ENCODE measurements around the gene SORBS1.

SORBS1 gene

GRCh38 chr10:95561177-95561863, at the start of gene SORBS1:
TSS of gene SORBS1 (minus strand) at chr10:95561371. CDS start at chr10:95441135, 120,236 bp downstream.
- peaks cover 62% of the 10 kb centered on the region for H3K27me3 Mint-ChIP-seq (ENCODE audit: low read depth)
- H3K27ac Mint-ChIP-seq: peak within 1 kb of the TSS; percentile 85
- H3K9me3 Mint-ChIP-seq: no peaks in the 10 kb centered on the region

GRCh38 chr10:95610727-95611126, 49.6 kb upstream of the SORBS1 start:
- no peak overlapping the region for H3K27ac Mint-ChIP-seq
- peaks cover 51% of the 10 kb centered on the region for H3K36me3 Mint-ChIP-seq (ENCODE audit: low read depth)
- no peak overlapping the region for H3K4me3 Mint-ChIP-seq
- no peaks in the 10 kb centered on the region for H3K27me3 Mint-ChIP-seq (ENCODE audit: low read depth)
- no peaks in the 10 kb centered on the region for H3K4me1 Mint-ChIP-seq (ENCODE audit: low read depth)
- no peaks in the 10 kb centered on the region for H3K9me3 Mint-ChIP-seq

More at GRCh38 chr10:95561177-95561863, at the start of gene SORBS1:
- Mint-ChIP-seq H3K4me1 (ENCODE audit: low read depth) (peaks cover 11% of the 10 kb centered on the region), H3K36me3 (ENCODE audit: low read depth) (no peaks in the 10 kb centered on the region), H3K4me3 (peak within 1 kb of the TSS; percentile 98)

- Mint-ChIP-seq H3K4me3 (no peak overlapping the region), H3K4me1 (ENCODE audit: low read depth) (no peaks in the 10 kb centered on the region), H3K36me3 (ENCODE audit: low read depth) (peaks cover 29% of the 10 kb centered on the region), H3K27ac (no peak overlapping the region), H3K9me3 (no peaks in the 10 kb centered on the region), H3K27me3 (ENCODE audit: low read depth) (no peaks in the 10 kb centered on the region)
Measured at GRCh38 chr10:95606922-95607321, 45.8 kb upstream of the SORBS1 start.

GRCh38 chr10:95605163-95605562, 44.0 kb upstream of the SORBS1 start:
- Mint-ChIP-seq H3K36me3 (ENCODE audit: low read depth) (peaks cover 18% of the 10 kb centered on the region), H3K9me3 (no peaks in the 10 kb centered on the region), H3K27me3 (ENCODE audit: low read depth) (no peaks in the 10 kb centered on the region), H3K27ac (no peak overlapping the region), H3K4me1 (ENCODE audit: low read depth) (no peaks in the 10 kb centered on the region), H3K4me3 (no peak overlapping the region)

- no peaks in the 10 kb centered on the region for H3K27me3 Mint-ChIP-seq (ENCODE audit: low read depth)
Measured at GRCh38 chr10:95604630-95605029, 43.5 kb upstream of the SORBS1 start.

GRCh38 chr10:95602382-95602781, 41.2 kb upstream of the SORBS1 start:
- Mint-ChIP-seq H3K4me3 (no peak overlapping the region), H3K9me3 (no peaks in the 10 kb centered on the region), H3K27ac (no peak overlapping the region), H3K27me3 (ENCODE audit: low read depth) (no peaks in the 10 kb centered on the region), H3K4me1 (ENCODE audit: low read depth) (no peaks in the 10 kb centered on the region), H3K36me3 (ENCODE audit: low read depth) (peaks cover 9% of the 10 kb centered on the region)

More at GRCh38 chr10:95604630-95605029, 43.5 kb upstream of the SORBS1 start:
- Mint-ChIP-seq H3K4me3 (no peak overlapping the region), H3K27ac (no peak overlapping the region), H3K36me3 (ENCODE audit: low read depth) (peaks cover 17% of the 10 kb centered on the region), H3K4me1 (ENCODE audit: low read depth) (no peaks in the 10 kb centered on the region), H3K9me3 (no peaks in the 10 kb centered on the region)

GRCh38 chr10:95601116-95601719, 40.0 kb upstream of the SORBS1 start:
- Mint-ChIP-seq H3K4me1 (ENCODE audit: low read depth) (no peaks in the 10 kb centered on the region), H3K27me3 (ENCODE audit: low read depth) (peaks cover 8% of the 10 kb centered on the region), H3K9me3 (no peaks in the 10 kb centered on the region), H3K4me3 (no peak overlapping the region), H3K27ac (no peak overlapping the region), H3K36me3 (ENCODE audit: low read depth) (peaks cover 4% of the 10 kb centered on the region)

GRCh38 chr10:95600158-95600557, 39.0 kb upstream of the SORBS1 start:
- H3K36me3 Mint-ChIP-seq (ENCODE audit: low read depth): no peaks in the 10 kb centered on the region
- H3K4me3 Mint-ChIP-seq: no peak overlapping the region
- peaks cover 8% of the 10 kb centered on the region for H3K27me3 Mint-ChIP-seq (ENCODE audit: low read depth)
- H3K4me1 Mint-ChIP-seq (ENCODE audit: low read depth): no peaks in the 10 kb centered on the region
- H3K27ac Mint-ChIP-seq: no peak overlapping the region
- H3K9me3 Mint-ChIP-seq: no peaks in the 10 kb centered on the region

- H3K9me3 Mint-ChIP-seq: no peaks in the 10 kb centered on the region
- no peaks in the 10 kb centered on the region for H3K36me3 Mint-ChIP-seq (ENCODE audit: low read depth)
- no peak overlapping the region for H3K4me3 Mint-ChIP-seq
- H3K4me1 Mint-ChIP-seq (ENCODE audit: low read depth): no peaks in the 10 kb centered on the region
- no peak overlapping the region for H3K27ac Mint-ChIP-seq
- H3K27me3 Mint-ChIP-seq (ENCODE audit: low read depth): peaks cover 8% of the 10 kb centered on the region
Measured at GRCh38 chr10:95597788-95598187, 36.6 kb upstream of the SORBS1 start.

- Mint-ChIP-seq H3K4me3 (no peak overlapping the region), H3K36me3 (ENCODE audit: low read depth) (no peaks in the 10 kb centered on the region), H3K9me3 (no peaks in the 10 kb centered on the region), H3K4me1 (ENCODE audit: low read depth) (no peaks in the 10 kb centered on the region), H3K27me3 (ENCODE audit: low read depth) (peaks cover 12% of the 10 kb centered on the region), H3K27ac (no peak overlapping the region)
Measured at GRCh38 chr10:95588025-95588424, 26.9 kb upstream of the SORBS1 start.

- H3K27ac Mint-ChIP-seq: no peak overlapping the region
- no peaks in the 10 kb centered on the region for H3K4me1 Mint-ChIP-seq (ENCODE audit: low read depth)
- H3K4me3 Mint-ChIP-seq: no peak overlapping the region
- no peaks in the 10 kb centered on the region for H3K36me3 Mint-ChIP-seq (ENCODE audit: low read depth)
- no peaks in the 10 kb centered on the region for H3K9me3 Mint-ChIP-seq
- peaks cover 16% of the 10 kb centered on the region for H3K27me3 Mint-ChIP-seq (ENCODE audit: low read depth)
Measured at GRCh38 chr10:95579835-95580535, 18.8 kb upstream of the SORBS1 start.

- Mint-ChIP-seq H3K4me3 (no peak overlapping the region), H3K9me3 (no peaks in the 10 kb centered on the region), H3K4me1 (ENCODE audit: low read depth) (no peaks in the 10 kb centered on the region), H3K27ac (no peak overlapping the region), H3K27me3 (ENCODE audit: low read depth) (peaks cover 20% of the 10 kb centered on the region), H3K36me3 (ENCODE audit: low read depth) (no peaks in the 10 kb centered on the region)
Measured at GRCh38 chr10:95579292-95579691, 18.1 kb upstream of the SORBS1 start.

- H3K9me3 Mint-ChIP-seq: no peaks in the 10 kb centered on the region
Measured at GRCh38 chr10:95578619-95579018, 17.4 kb upstream of the SORBS1 start.

GRCh38 chr10:95574649-95575365, 13.6 kb upstream of the SORBS1 start:
- H3K4me3 Mint-ChIP-seq: no peak overlapping the region
- H3K36me3 Mint-ChIP-seq (ENCODE audit: low read depth): no peaks in the 10 kb centered on the region
- H3K27ac Mint-ChIP-seq: no peak overlapping the region

More at GRCh38 chr10:95578619-95579018, 17.4 kb upstream of the SORBS1 start:
- no peaks in the 10 kb centered on the region for H3K36me3 Mint-ChIP-seq (ENCODE audit: low read depth)
- no peak overlapping the region for H3K27ac Mint-ChIP-seq
- H3K4me3 Mint-ChIP-seq: no peak overlapping the region
- peaks cover 27% of the 10 kb centered on the region for H3K27me3 Mint-ChIP-seq (ENCODE audit: low read depth)
- H3K4me1 Mint-ChIP-seq (ENCODE audit: low read depth): no peaks in the 10 kb centered on the region

More at GRCh38 chr10:95574649-95575365, 13.6 kb upstream of the SORBS1 start:
- H3K4me1 Mint-ChIP-seq (ENCODE audit: low read depth): no peaks in the 10 kb centered on the region
- no peaks in the 10 kb centered on the region for H3K9me3 Mint-ChIP-seq
- peaks cover 31% of the 10 kb centered on the region for H3K27me3 Mint-ChIP-seq (ENCODE audit: low read depth)

All from T-helper 1 cell treated with Interleukin-12 subunit alpha and Interleukin-12 subunit beta and Interleukin-4 antibody, amounts not matched to agents 30 μg/mL and 1 μg/mL, for 36 hours (primary cell).